Superior temporal gyrus (tissue), 1 donor: ENCODE results near the gene PDCL3.

ENCODE experiments used
- DNase-seq: peaks from one replicate; pipeline ENCODE4 v3.0.0-alpha.2; 2016; ENCODE audit errors: extremely low spot score

PDCL3 gene

DNA sequence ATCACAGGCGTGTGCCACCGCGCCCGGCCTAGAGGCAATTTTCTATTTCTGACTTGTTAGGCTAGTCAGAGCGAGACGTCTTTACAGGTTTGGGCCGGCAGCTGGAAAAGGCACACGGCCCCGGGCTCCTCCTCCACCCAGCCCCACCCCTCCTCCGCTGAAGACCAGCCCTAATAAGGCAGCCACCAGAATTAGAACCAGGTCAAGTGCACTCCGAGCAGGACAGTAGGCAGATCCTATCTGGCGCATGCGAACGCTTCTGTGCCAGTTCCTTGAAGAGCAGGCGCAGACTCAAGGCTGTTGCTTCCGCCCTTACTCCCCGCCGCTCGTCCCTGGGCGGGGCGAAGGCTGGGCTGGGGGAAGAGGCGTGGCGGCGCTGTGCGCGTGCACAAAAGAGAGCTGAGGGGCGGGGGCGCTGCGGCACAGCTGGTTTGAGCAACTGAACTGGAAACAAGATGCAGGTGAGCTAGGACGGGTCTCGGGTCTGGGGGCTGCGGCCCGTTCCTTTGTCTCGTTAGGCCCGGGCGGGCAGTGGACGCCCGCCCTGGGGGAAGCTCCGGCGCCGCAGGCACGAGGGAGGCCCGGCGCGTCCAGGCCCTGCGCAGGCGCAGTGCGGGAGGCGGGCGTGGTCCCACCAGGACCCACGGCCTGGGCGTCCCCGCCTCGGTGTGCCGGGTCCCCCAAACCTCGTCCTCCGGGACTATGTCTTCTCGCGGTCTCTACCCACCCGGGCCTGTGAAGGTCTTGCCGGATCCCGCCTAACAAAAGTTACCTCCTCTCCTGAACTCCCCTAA lies at the start of gene PDCL3:
PDCL3 (plus strand) TSS at position 381 of the 794 bp plus-strand sequence; CDS start at position 456, 75 bp downstream.
- peak; percentile 98 for DNase-seq

- no peak for DNase-seq
Observed at GRCh38 chr2:100513650-100514049, 49.1 kb upstream of the PDCL3 start.

GRCh38 chr2:100517556-100517955 lies 45.2 kb upstream of the PDCL3 start:
- DNase-seq: no peak

GRCh38 chr2:100518801-100519200 lies 44.0 kb upstream of the PDCL3 start:
- no peak for DNase-seq

DNA sequence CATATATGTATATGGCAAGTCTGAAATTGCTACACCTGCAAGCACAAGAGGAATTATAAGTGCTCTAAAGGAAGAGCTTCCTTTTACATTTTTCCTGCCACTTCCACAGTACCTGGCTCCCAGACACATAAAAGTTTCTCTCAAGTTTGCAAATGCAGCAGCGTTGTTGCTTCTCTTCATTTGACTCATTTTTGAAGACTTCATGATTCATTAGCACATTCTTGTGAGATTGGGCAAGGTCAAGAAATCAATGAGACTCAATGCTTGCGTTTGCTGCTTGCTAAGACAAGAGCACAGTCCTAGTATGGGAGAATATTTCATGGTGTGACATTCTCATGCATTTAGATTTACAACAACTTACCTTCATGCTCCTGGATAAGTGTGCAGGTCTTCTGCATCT lies 42.6 kb upstream of the PDCL3 start:
- DNase-seq: no peak

- no peak for DNase-seq
Observed at GRCh38 chr2:100522430-100522829, 40.4 kb upstream of the PDCL3 start.

GRCh38 chr2:100524331-100524730 lies 38.5 kb upstream of the PDCL3 start:
- DNase-seq: no peak

DNA sequence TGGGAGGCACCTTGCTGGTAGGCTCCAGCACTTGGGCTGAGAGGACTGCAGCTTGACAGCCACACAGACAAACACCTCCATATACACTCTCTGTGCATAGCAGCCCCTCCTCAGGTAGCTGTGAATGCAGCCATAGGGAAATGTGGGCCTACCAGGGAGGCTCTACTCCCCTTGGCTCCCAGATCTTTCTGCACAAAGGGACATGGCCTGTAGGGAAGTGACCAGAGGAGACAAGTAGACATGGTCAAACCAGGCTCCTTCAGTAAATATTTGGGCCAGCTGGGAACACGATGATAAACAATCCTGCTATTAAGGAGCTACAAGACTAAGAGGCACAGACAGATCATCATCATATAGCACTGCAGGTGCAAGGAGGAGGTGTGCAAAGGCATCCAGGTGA lies 35.9 kb upstream of the PDCL3 start:
- DNase-seq: no peak

DNA sequence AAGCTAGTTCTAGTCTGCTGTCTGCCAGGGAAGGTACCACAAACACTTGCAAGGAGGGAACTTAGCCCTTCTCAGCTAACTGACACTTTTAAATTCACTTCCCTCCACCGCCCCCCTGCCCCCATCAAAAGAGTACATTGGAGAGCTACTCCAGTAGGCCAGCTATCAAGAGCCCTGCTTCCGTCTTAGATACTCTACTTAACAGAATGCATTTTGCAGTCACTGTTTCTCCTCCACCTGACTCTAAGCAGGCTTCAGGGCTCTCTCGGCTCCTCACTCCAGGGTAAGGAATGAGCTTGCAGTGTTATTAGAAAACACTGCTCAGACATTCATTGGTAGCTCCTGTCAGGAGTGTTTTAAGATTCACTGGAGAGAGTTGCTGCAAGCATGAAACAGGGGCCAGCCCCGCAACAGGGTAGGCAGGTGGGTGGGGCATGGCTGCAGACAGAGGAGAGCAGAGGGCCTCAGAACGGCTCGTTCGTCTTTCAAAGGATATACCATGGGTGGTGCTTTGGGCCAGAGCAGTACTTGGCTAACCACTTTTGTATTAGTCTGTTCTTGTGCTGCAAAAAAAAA lies 35.3 kb upstream of the PDCL3 start:
- DNase-seq: no peak

- DNase-seq: no peak
Observed at GRCh38 chr2:100529176-100529575, 33.6 kb upstream of the PDCL3 start.

DNA sequence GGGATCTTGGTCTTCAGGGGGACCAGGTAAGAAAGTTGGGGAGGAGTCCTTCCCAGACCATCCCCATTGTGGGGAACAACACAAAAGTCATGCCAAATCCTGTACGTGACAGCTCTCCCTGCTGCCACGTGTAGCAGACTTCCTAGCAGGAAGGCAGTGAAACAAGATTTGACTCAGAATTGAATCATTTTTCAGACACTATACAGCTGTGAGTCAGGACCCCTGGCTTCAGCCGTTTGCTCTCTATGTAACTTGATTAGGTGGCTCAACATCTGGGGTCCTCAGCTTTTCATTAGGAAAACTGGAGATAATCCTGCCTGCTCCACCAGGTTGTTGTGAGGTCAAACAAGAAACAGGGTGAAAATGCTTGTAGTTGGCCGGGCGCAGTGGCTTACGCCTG lies 32.9 kb upstream of the PDCL3 start:
- DNase-seq: no peak

DNA sequence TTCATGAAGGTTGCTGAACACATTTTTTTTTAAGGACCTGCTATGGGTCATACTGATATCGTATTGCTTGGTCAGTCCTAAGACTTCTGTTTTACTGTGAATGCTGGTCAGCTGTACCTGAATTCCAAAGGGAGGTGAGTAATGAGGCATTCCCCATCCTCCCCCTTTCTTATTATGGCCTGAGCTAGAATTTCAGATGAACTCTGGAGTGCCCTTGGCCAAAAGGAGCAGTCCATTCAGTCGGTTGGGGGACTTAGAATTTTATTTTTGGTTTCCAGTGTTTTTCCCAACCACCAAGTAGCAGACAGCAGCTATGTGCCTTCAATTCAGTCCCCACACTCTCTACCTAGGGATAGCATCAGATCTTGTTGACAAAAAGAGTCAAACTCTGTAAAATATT lies 26.9 kb upstream of the PDCL3 start:
- DNase-seq: no peak

GRCh38 chr2:100537918-100538317 lies 24.9 kb upstream of the PDCL3 start:
- no peak for DNase-seq

DNA sequence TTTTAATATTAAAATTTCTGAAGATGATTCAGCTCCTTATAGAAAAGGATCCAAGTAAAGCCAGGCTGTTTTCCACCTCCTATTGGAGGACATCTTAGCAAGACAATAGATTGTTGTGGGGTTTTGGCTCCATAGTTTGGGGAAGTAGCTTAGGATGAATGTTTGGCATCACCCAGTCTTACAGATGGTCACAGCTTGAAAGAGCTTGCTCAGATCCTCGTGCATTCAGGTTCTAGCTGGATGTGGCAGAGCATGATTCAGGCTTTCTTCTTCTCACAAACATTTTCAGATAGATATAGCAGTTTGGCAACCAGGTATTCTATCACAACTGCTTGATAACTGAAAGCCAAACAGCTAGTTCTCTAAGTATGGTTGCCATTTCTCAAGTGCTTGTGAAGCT lies 23.6 kb upstream of the PDCL3 start:
- DNase-seq: peak; percentile 40

DNA sequence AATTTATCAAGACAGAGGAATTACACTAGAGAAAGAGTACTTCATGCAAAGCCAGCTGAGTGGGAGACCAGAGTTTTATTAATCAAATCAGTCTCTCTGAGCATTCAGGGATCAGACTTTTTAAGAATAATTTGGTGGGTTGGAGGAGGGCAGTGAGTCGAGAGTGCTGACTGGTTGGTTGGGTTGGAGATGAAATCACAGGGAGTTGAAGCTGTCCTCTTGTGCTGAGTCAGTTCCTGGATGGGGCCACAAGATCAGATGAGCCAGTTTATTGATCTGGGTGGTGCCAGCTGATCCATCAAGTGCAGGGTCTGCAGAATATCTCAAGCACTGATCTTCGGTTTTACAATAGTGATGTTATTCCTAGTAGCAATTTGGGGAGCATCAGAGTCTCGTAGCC lies 21.4 kb upstream of the PDCL3 start:
- no peak for DNase-seq

DNA sequence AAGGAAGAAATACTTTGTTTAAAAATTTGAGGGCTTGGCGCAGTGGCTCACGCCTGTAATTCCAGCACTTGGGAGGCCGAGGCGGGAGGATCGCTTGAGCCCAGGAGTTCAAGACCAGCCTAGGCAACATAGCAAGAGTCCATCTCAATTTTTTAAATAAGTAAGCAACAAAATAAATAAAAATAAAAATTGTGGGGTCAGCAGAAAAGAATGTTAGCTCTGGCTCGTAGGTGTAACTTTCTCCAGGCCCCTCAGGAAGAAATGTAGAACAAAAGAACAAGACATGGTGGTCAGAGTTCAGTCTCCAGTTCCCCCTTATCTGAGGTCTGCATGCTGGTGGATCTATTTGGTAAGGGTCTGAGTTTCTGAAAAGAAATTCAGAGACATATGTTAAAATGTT lies 20.4 kb upstream of the PDCL3 start:
- no peak for DNase-seq

GRCh38 chr2:100544911-100545596 lies 17.7 kb upstream of the PDCL3 start:
- no peak for DNase-seq

DNA sequence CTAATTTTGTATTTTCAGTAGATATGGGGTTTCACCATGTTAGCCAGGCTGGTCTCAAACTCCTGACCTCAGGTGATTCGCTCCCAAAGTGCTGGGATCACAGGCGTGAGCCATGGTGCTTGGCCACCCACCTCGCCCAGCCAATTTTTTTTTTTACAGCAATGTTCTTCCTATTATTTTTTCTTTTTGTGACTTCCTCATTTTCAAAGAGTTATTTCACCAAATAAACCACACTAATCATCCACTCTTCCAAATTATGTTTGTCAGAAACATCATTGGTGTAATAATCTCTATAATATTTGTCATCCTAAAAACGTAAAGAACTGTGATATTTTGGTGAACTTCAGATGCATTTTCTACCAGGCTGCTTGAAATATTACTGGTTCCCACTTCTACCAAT lies 16.3 kb upstream of the PDCL3 start:
- no peak for DNase-seq

GRCh38 chr2:100548771-100549170 lies 14.0 kb upstream of the PDCL3 start:
- peak; percentile 95 for DNase-seq

- DNase-seq: no peak
Observed at GRCh38 chr2:100551303-100551702, 11.5 kb upstream of the PDCL3 start.

DNA sequence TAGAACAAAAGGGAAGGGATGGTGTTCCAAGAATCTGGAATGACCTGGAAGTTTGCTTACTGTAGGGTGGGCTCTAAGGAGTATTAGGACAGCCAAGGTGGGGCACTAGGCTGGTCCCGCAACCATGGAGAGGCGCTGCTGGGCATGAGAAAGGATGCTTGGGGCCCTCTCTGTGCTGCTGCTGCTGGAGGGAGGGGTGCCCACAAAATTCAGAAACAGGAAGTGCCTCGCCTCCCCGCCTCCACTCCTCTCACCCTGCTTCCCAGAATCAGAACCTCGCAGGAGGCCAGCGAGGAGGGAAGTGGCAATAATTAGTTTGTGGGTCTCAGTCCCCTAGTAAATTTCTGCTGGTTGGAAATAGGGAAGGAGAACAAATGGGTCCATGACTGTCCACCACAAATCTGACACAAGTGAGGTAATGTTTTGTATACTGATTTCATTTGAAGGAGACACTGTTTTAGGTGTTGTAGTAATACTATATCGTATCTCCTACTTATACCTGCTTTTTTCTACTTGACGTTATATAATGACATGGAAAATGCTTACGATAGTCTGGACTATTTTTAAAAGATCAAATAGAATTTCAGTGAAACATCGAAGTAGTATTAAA lies 7.9 kb upstream of the PDCL3 start:
- DNase-seq: no peak

DNA sequence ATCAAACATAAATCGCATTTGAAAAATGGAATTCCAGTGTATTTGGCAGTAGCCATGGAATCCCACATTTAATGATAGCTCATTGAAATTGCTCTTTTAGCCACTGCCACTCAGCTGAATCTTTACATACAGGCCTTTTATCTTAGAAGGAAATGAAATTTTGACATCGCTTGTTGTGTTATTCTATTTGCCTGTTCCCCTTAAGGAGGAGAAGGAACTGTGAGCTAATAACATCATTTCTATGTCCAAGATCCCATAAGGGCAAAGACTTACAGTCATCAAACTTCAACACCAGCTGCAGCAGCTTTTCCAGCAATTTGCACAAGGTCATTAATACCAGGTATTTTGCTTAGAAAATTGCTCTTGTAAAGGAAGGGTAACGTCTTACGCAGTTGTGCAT lies 6.0 kb upstream of the PDCL3 start:
- no peak for DNase-seq
